HG03442 (cell line): ENCODE data around the gene KCNQ5.
A peak's percentile ranks its signal among the peaks of the same experiment; 100 is the strongest.
"Not testable (repeated sequence)": the region's sequence is repeated elsewhere in the genome, so short reads cannot be mapped to it uniquely, and the experiment has no call there.

ENCODE experiments used
- ATAC-seq: cut with Tn5 transposase; IDR thresholded peaks from one replicate; pipeline ENCODE4 v1.9.1; 2021; ENCODE audit warnings: mild to moderate bottlenecking, moderate library complexity; ENCODE audit not compliant: unreplicated experiment

The KCNQ5 gene

GRCh38 chr6:72621291-72622093 is at the start of gene KCNQ5:
Gene KCNQ5, plus strand, starts transcription at chr6:72622064.
- ATAC-seq, result peak; percentile 5

- peak; percentile 30 for ATAC-seq
Observed at GRCh38 chr6:72579865-72580264, 42.0 kb upstream of the KCNQ5 start.

- ATAC-seq, result peak; percentile 79
Observed at GRCh38 chr6:72580281-72580940, 41.5 kb upstream of the KCNQ5 start.

GRCh38 chr6:72580950-72581349 is 40.9 kb upstream of the KCNQ5 start:
- ATAC-seq, result not testable (repeated sequence)

DNA sequence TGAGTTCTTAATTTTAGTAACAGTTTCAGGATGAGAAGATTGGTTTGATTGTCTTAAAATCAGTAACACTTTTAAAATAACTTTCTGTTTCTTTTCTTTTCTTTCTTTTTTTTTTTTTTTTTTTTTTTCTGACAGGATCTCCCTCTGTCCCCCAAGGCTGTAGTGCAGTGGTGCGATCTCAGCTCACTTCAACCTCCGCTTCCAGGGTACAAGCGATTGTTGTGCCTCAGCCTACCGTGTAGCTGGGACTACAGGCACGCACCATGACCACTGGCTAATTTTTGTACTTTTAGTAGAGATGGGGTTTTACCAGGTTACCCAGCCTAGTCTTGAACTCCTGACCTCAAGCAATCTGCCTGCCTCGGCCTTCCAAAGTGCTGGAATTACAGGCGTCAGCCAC is 33.7 kb upstream of the KCNQ5 start:
- no peak for ATAC-seq

- no peak for ATAC-seq
Observed at GRCh38 chr6:72589096-72589495, 32.8 kb upstream of the KCNQ5 start.

DNA sequence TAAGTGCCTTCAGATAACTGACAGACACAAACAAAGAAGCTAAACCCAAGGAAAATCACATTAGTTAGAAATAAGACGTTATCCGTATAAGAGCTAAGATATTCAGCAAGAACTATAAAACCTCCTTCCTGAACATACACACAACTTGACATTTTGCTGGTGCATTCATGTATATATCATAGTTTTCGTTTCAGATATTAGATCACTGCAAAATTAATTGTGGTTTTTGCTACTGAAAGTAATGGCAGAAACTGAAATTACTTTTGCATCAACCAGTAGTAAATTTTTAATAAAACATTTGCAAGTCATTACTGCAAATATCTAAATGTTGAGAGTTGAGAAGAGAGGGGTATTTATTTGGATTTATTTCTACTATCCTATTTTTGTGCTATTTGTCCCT is 26.1 kb upstream of the KCNQ5 start:
- ATAC-seq, result no peak

- no peak for ATAC-seq
Observed at GRCh38 chr6:72616406-72617015, 5.4 kb upstream of the KCNQ5 start.

GRCh38 chr6:72617721-72618120 is 4.1 kb upstream of the KCNQ5 start:
- ATAC-seq, result no peak

- ATAC-seq, result peak; percentile 71
Observed at GRCh38 chr6:72619883-72620696, 1.8 kb upstream of the KCNQ5 start.

GRCh38 chr6:72620871-72621290 is 983 bp upstream of the KCNQ5 start:
- ATAC-seq, result no peak

- peak; percentile 10 for ATAC-seq
Observed at GRCh38 chr6:72622094-72622940, 453 bp downstream of the KCNQ5 start.

- ATAC-seq, result no peak
Observed at GRCh38 chr6:72623808-72624207, 1.9 kb downstream of the KCNQ5 start.

GRCh38 chr6:72624557-72625160 is 2.8 kb downstream of the KCNQ5 start:
- ATAC-seq, result no peak

- ATAC-seq, result peak; percentile 50
Observed at GRCh38 chr6:72626126-72626525, 4.3 kb downstream of the KCNQ5 start.

DNA sequence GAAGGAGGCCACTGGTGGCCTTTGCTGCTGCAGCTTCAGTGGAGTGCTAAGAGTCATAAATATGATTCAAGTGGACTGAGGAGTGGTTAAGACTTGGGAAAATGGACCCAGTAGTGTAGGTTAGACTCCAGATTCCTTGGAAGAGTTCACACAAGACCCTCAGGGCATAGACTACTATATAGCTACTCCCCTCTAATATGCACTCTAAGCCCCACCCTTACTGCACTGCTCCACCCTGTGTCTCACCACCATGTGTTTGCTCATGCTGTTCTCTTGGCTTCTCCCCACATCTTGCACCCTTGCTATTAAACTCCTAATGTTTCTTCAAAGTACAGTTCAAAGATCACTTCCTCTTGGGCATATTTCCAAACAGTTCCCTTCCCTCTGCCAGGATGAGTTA is 5.7 kb downstream of the KCNQ5 start:
- no peak for ATAC-seq

DNA sequence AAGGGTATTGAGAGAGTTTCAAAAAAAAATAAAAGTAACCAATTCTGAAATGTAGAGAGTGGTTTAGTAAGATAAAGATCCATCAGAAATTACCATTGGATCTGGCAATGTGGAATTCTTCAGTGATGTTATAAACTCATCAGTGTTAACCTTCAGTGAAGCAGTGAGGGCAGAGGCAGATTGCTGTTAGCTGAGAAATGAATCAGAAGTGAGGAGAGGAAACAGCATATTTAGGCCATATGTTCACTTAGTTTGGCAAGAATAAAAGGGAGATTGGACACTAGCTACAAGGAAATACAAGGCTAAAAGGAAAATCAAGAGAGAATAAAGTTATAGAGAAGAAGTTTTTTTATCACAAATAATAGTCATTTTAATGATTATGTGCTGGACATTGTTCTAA is 9.6 kb downstream of the KCNQ5 start:
- no peak for ATAC-seq

GRCh38 chr6:72635636-72636035 is 13.8 kb downstream of the KCNQ5 start:
- ATAC-seq, result no peak

DNA sequence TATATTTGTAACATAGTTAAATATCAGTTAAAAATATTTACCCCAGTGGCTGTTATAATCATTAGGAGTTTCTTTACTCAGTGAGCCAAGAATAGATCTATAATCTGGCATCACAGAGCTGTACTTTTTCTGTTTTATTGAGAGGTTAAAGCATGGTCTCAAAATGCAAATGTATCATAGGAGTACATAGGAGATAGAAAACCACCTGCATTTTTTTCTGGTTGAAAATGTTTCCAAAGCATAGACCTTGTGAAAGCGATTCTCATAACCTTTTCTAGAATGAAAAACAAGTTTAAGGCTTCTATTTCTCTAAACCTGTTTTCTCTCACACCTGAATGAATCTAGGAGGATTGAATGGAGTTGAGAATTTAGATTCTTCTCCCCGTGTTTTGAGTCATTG is 14.4 kb downstream of the KCNQ5 start:
- ATAC-seq, result peak; percentile 96

- ATAC-seq, result peak; percentile 2
Observed at GRCh38 chr6:72636786-72637185, 14.9 kb downstream of the KCNQ5 start.
